NCI-H748 (cell line): ENCODE results near the gene LIN7B.
A peak's percentile ranks its signal among the peaks of the same experiment; 100 is the strongest.

Experiments used
- DNase-seq: peaks from one replicate; lab custom pipeline; 2025; ENCODE audit not compliant: unreplicated experiment; lab: John Stamatoyannopoulos, UW

Gene LIN7B

DNA sequence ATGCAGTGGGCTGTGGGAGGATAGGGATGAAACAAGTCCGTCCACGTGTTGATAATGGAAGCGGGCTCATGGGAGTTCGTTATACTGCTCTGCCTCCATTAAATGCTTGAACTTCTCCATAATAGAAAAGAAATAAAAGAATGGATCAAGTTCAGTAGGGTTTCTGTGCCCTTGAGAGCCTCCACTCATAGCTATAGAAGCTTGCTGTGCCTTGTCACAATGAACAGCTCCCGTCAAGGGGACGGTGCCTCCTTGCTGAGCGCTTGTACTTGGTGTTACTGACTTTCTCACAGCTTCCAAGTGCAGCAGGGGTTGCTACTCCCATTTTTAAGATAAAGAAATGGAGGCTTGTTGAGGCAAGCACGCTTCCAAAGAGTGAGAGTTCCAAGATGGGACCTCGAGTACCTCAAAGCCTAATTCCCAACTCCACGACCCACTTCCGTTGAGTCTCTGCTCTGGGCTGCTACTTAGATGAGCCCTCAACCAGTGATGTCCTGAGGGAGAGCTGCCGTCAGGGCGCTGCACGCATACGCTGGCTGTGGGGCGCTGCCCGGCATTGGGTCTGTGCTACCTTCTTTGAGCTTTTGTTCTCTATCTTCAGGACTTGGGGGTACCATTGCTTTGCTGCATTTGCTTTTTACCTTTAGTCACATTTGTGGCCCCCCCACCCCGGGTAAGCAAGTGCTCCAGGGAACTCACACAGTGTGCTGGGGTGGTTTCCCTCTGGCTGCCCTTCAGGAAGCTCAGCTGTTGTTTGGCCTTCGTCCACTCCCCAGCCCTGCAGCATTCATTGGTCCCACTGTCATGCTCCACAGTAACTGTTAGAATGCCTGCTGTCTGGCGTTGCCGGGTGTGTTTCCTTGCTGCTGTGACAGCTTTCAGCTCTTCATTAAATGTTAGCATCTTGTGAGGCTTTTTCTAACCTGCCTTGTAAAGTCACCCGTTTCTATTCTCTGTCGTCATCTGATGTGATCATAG lies 19.4 kb upstream of the LIN7B start:
- DNase-seq: no peak

DNA sequence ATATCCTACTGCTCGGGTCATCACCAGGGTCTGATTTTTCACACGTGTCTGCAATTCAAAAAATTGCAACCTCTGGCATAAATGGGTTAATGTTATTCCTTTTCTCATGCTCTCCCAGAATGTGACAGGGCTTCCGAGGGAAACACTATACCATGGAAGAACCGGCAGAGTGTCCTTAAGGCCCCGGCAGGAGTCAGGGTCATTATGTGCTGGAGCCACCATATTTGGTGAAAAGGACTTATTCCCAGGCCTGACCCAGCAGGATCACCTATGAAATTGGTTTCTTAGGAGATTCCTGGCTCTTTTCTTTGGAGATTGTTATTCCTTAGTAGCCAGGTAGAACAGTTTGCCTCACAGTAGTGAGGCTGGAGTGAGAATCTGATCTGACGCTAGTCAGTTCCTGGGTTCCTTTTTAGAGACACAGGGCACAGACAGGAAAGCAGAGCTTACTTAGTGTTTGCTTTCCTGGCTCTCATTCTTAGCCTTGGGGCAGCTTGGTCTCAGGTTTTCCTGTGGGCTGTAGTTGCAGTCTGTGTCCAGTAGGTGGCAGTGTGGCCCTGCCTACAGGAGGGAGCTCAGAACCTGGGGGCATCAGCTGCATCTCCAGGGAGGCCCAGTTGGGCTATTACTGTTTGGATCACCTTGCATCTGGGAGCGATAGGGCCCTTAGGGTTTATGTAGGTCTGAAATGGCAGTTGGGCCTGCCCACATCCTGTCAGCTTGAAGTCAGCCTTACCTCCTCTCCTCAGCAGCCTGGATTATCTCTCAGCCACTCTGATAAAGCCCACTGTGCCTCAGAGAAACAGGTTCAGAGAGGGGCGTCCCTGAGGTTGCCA lies 16.5 kb upstream of the LIN7B start:
- peak; percentile 77 for DNase-seq

DNA sequence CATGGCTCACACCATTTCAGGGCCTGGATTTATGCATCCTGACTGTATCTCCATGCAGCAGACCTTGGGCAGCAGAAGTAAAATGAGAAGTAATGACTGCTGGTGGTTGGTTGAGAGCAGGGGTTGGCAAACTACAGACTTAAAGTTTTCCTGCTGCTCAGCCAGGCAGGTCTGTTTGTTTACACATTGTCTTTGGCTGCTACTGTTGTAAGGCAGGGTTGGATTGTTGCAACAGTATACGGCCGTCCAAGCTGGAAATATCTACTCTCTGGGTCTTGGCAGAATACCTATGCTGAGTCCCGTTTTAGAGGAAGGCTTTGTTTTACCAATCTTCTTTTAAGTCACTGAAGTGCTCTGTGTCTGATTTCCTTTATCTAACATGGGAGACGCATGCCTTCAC lies 15.4 kb upstream of the LIN7B start:
- DNase-seq: no peak

DNA sequence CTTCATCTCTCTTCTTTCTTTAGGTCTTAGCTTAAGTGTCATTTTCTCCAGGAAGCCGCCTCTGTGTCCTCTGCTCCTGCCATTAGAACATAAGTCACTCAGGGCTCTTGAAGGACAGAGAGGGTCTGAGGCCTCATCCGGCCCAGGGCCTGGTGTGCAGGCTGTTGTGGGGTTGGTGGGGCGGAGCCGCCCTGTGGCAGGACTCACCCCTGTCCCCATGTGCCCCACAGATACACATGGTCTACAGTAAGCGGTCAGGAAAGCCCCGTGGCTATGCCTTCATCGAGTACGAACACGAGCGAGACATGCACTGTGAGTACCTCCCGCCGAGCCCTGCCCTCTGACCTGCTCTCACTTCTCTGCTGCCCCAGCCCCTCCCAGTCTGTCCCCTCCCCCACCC lies 13.0 kb upstream of the LIN7B start:
- DNase-seq: no peak

DNA sequence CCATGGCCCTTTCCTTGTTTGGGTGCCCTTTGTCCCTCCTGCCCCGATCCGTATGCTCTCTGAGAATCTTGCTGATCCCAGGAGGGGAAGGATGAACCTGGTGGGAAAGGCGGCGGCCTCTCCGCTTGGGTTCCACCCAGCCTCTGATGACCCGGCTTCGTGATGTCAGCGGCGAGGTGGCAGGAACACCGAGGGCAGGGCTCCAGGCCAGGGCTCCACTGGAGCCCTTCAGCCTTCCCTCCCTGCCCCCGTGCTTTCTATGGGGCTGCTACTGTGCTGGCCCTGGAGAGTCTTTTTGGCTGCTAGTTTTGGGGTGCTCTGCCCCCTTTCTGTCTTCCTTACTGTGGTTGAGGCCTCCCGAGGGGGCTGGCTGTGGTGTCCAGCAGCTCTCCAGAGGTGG lies 11.9 kb upstream of the LIN7B start:
- DNase-seq: no peak

DNA sequence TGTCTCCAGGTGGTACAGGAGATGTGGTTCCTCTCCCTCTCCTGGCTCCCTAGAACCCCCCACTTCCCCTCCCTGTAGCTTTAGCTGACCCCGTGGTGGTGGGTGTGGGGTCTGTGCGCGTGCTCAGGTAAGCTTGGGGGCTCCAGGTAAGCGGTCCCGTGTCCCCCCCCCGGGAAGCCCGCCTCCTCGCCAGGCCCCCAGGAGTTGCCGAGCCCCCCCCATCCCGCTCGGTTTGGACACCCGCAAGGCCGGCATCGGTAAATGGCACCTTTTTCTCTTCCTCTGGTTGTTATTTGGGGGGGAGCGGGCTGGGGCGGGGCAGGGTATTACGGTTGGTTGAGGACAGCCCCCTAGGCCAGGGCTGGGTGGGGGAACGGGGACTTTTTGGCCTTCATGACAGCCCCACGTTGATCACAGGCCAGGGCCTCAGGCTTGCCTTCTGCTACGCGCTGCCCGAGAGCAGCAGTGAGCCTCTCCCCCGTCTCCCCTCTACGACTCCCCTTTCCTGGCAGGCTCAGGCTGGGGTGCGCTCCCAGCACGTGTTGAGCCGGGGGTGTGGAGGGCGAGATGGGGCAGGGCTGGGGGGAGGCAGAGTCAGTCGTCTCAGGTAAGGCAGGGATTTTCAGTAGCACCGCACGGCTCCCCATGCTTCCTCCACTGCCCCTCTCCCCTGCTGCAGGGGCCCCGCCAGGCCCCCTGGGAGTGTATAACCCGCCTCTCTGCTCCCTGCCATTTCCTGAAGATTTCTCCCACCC lies 10.7 kb upstream of the LIN7B start:
- DNase-seq: no peak

DNA sequence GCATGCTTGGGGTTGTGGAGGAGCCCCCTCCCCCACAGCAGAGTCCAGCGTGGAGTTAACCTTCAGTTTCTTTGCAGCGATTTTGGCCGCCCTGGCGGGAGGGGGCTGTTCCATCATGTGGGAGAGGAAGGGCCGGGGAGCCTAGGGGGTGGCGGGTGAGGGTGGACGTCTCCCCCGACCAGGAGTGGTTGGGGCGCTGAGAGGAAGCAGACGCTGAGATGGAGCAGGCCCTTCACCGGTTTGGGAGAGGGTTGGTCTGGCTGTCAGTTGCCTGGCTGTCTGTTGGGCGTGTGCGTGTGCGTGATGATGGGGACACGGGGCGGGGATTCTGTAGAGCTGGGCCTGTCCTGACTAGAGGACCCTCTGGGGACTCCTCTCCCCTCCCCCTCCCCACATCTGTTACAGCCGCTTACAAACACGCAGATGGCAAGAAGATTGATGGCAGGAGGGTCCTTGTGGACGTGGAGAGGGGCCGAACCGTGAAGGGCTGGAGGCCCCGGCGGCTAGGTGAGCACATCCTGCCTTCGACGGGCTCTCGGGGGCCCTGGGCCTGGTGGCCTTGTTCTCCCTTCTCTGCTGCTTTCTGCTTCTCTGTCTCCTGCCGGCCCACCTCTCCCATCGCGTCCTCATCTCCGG lies 9.8 kb upstream of the LIN7B start:
- no peak for DNase-seq

DNA sequence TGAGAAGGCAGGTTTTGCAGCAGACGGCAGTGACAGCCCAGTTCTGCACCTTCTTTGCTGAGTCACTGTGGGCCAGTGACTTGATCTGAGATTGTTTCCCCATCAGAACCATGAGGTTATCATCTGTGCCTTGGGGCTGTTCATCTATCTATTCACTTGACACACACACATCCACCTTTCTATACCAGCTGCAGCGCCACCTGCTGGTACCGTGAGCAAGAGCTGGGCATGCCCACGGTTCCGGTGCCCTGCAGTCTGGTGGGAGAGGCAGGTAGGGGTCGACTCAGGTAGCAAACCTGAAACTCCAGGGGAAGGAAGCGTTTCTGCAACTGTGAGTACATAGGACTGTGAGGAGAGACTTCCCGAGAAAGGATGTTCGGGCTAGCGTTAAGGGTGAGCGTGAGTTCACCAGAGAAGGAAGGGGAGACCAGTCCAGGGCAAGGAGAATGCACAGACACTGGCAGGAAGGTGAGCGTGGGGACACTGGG lies 7.5 kb upstream of the LIN7B start:
- peak; percentile 66 for DNase-seq

DNA sequence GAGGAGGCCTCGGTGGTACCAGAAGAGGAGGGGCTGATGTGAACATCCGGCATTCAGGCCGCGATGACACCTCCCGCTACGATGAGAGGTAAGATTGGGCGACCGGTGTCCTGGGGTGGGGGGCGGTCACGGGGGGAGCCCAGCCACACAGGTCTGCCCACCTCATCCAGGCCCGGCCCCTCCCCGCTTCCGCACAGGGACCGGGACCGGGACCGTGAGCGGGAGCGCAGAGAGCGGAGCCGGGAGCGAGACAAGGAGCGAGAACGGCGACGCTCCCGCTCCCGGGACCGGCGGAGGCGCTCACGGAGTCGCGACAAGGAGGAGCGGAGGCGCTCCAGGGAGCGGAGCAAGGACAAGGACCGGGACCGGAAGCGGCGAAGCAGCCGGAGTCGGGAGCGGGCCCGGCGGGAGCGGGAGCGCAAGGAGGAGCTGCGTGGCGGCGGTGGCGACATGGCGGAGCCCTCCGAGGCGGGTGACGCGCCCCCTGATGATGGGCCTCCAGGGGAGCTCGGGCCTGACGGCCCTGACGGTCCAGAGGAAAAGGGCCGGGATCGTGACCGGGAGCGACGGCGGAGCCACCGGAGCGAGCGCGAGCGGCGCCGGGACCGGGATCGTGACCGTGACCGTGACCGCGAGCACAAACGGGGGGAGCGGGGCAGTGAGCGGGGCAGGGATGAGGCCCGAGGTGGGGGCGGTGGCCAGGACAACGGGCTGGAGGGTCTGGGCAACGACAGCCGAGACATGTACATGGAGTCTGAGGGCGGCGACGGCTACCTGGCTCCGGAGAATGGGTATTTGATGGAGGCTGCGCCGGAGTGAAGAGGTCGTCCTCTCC lies 6.3 kb upstream of the LIN7B start:
- no peak for DNase-seq

DNA sequence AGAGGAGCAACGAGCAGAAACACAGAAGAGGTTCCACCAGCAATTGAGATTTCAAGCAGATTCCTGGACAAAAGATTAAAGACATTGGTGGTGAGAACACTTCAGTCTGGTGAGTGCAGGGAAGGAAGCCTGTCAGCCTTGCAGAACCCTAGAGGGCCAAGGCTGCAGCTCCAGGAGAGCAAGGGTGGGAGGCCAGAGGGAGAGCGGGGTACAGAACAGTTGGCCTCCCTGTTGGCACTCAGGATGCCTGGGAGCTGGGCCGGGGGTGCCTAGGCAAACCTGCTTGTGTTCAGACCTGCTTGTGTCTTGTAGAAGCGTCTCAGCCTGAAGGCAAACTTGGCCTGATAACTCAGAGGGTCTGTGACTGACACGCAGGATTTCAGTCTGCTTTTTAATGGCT lies 5.1 kb upstream of the LIN7B start:
- DNase-seq: no peak

DNA sequence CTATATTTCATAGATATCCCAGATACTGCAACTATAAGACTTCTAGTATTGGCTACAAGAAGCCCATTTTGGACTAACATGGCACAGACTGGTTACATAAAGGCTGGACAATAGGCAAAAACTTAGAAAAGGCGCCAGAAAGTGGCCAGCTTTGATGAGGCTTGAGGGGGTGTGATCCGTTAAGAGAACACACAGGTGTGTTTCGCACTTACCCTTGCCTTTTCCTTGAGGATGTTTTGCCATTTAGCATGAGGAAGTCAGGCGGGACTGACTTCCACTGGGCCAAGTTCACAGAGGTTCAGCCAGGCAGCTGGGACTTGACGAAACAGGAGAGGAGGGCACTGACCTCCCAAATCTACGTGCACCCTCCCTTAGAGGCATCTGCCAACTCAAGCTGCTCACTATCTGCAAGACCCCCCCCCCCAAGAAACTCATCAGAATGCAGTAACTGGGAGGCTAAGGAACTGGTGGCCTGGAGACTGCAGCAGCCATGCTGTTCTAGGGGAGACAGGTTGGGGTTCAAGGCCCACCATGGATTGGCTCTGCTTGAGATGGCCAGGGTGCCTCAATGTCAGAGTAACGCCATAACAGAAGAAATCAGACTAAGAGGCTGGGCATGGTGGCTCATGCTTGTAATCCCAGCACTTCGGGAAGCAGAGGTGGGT lies 4.5 kb upstream of the LIN7B start:
- no peak for DNase-seq

DNA sequence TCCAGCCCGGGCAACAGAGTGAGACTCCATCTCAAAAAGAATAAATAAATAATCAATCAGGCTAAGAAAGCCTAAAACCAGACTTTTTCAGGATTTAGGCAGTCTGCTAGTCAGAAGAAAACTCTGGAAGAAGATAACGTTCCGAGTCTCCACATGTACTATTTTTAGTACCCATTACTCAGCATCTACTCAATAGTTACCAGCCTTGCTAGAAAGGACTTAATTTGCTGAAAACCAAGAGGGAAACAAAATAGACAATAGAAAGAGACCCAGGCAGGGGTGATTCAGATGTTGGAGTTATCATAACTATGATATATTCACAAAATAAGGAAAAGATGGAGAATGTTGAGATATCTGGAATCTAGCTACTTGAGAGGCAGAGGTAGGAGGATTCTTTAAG lies 3.6 kb upstream of the LIN7B start:
- DNase-seq: no peak

DNA sequence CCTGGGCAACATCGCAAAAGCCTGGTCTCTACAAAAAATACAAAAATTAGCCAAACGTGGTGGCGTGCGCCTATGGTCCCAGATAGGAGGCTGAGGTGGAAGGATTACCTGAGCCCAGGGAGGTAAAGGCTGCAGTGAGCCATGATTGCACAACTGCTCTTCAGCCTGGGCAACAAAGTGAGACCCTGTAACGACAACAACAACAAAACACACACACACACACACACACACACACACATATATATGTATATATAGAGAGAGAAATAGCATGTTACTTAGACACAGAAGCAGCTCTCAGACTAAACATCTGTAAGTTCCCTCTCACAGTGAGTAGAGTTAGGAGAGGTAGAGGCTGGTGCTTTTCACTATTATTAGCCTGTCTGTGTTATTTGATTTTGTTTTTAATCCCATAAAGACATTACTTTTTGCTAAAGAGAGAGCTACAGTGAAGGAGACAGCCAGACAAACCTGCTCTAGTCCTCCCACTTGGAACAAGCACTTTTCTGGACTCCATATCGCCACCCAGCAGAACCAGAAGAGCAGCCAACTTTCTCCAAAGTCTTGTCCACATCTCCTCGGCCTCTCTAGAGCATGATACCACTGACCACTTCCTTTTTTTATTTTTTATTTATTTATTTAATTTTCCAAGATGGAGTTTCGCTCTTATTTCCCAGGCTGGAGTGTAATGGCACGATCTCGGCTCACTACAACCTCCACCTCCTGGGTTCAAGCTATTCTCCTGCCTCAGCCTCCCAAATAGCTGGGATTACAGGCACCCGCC lies 2.8 kb upstream of the LIN7B start:
- DNase-seq: no peak

DNA sequence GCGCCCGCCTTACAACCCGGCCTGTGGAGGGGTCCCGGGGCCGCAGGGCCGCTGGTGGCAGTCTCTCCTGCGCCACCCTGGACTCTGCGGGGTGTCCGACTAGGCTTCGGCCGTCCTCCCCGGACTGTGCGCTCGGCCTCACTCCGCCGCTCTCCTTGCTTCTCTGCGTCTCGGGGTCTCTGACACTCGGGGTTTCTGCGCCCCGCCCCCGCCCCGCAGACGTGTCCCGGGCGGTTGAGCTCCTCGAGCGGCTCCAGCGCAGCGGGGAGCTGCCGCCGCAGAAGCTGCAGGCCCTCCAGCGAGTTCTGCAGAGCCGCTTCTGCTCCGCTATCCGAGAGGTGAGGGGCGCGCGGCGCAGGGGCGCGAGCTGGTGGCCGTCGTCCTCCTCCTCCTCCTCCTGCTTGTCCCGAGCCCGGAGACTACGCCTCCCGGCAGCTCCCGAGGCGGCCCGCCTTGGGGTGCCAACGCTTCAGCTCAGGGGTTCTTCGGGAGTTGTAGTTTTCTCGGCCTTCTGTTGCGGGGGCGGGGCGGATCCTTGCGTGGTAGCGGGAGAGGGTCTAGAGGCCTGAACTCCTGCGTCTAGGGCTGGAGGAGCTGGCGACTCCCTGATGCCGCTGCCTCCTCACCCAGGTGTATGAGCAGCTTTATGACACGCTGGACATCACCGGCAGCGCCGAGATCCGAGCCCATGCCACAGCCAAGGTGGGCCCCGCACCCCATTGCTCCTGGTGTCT lies 627 bp downstream of the LIN7B start:
- DNase-seq: peak; percentile 71

DNA sequence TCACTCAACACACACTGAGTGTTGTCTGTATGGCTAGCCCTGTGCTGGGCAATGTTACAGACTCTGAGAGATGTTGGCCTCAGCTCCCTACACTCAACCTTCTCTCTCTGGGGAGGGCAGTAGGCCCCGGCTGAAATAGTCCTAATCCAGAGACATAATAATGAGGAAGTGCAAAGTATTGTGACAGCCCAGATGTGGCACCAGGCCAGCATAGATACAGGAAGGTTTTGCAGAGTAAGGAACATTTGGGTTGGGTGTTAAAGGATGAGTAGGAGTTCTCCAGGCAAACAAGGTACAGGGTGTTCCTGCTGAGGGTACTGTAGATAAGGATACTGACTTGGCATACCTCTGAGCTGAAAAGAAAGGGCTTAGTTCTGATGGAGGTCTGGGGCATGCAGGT lies 2.4 kb downstream of the LIN7B start:
- DNase-seq: no peak

DNA sequence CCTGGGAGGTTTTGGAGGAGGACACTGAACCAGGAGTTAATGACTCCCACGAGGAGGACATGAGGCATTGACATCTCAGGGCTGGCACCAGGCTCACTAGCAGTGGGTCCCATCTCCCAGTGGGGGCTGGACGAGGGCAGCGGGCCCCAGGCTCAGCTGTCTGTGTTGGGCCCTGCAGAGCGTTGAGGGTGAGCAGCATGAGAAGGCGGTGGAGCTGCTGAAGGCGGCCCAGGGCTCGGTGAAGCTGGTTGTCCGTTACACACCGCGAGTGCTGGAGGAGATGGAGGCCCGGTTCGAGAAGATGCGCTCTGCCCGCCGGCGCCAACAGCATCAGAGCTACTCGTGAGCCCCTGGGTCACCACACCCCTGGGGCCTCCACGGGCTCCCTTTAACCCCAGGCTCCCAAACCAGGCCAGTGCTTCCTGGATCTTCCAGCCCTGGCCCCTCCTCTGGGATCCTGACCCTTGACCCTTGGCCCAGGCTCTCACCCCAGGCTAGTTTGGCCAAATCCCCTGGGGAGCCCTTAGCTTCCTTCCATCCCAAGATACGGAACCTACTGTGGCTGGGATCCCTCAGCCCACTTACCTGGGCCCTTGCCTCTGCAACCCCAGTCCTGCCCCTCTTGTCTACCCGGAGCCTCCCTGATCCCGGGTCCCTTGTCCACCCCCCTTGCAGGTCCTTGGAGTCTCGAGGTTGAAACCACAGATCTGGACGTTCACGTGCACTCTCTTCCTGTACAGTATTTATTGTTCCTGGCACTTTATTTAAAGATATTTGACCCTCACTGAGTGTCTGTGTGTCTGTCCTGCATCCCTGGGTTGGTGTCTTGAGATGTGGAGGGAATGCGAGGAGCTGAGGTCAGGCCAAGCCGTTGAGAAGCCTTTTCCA lies 3.8 kb downstream of the LIN7B start:
- DNase-seq: no peak
